K562 (cell line): ENCODE measurements around the gene MAGT1.
"Not testable (repeated sequence)": the region's sequence is repeated elsewhere in the genome, so short reads cannot be mapped to it uniquely, and the experiment has no call there.

Experiments
- EZH2 ChIP-seq: IDR thresholded peaks from 2 replicates; pipeline ENCODE4 v1.6.1; 2012; ENCODE audit warnings: low read depth, mild to moderate bottlenecking, inconsistent platforms, low read length, borderline replicate concordance
- FOXJ3 ChIP-seq: sonication (generic); formaldehyde crosslinking; IDR thresholded peaks from 2 replicates; pipeline ENCODE4 v1.4.0; 2020; ENCODE audit warnings: mild to moderate bottlenecking, missing genetic modification reagents
- FOXM1 ChIP-seq, 2 experiments: fragments of 450-650 bp in 1 of 2; sonication (generic) in 1 of 2; formaldehyde crosslinking in 1 of 2; IDR thresholded peaks; 2 replicates each; pipeline versions ENCODE4 v1.6.1 to v1.9.0; 2017 to 2022; ENCODE audit warnings: low read depth in 2 of 2, mild to moderate bottlenecking in 2 of 2, missing genetic modification reagents in 1 of 2, moderate library complexity in 1 of 2
- MEF2D ChIP-seq: conservative IDR thresholded peaks from 2 replicates; pipeline ENCODE4 v1.6.1; 2016; ENCODE audit warnings: low read depth, missing genetic modification characterization, missing compliant biosample characterization
- PCBP2 ChIP-seq: fragments of 200-400 bp; formaldehyde crosslinking; IDR thresholded peaks from 2 replicates; pipeline ENCODE4 v1.6.1; 2018; ENCODE audit warnings: low read length, low read depth, mild to moderate bottlenecking, moderate library complexity; ENCODE audit not compliant: poor library complexity, severe bottlenecking
- POLR2AphosphoS5 ChIP-seq: IDR thresholded peaks from 2 replicates; pipeline ENCODE4 v1.6.1; 2011; ENCODE audit warnings: mild to moderate bottlenecking, low read depth, low read length, moderate library complexity; ENCODE audit not compliant: control insufficient read depth, insufficient read depth
- ZBTB43 ChIP-seq: sonication (generic); formaldehyde crosslinking; IDR thresholded peaks from 2 replicates; pipeline ENCODE4 v1.8.0; 2023; ENCODE audit warnings: mild to moderate bottlenecking, missing genetic modification reagents
- TF ChIP-seq, protein P1 (sequence below), 3 experiments: IDR thresholded peaks in 2 of 3; conservative IDR thresholded peaks in 1 of 3; 2 replicates each; pipeline ENCODE4 v1.5.1; 2011 to 2012; ENCODE audit warnings: low read length in 3 of 3, mild to moderate bottlenecking in 3 of 3, control low read depth in 2 of 3, improper control_type of control experiment in 1 of 3, inconsistent platforms in 1 of 3, low read depth in 1 of 3, mixed read lengths in 1 of 3, moderate library complexity in 1 of 3; ENCODE audit not compliant: insufficient read depth in 2 of 3

DNA sequence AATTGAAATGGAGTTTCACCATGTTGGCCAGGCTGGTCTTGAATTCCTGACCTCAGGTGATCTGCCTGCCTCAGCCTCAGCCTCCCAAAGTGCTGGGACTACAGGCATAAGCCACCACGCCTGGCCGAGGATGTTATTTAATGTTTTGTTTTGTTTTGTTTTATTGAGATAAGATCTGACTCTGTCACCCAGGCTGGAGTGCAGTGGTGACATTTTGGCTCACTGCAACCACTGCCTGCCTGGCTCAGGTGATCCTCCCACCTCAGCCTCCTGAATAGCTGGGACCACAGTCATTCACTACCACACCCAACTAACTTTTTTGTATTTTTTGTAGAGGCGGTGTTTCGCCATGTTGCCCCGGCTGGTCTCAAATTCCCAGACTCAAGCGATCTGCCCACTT lies 49.8 kb upstream of the MAGT1 start:
- not testable (repeated sequence) for TF ChIP-seq FOXM1 (IDR thresholded peaks at IDR 0.05; ENCODE audit: low read depth); FOXM1 (CRISPR knock-in tag; IDR thresholded peaks at IDR 0.05; ENCODE audit: low read depth); MEF2D (tag); FOXJ3 (CRISPR knock-in tag); ZBTB43; EZH2; PCBP2; POLR2AphosphoS5
- TF ChIP-seq, protein P1, sequence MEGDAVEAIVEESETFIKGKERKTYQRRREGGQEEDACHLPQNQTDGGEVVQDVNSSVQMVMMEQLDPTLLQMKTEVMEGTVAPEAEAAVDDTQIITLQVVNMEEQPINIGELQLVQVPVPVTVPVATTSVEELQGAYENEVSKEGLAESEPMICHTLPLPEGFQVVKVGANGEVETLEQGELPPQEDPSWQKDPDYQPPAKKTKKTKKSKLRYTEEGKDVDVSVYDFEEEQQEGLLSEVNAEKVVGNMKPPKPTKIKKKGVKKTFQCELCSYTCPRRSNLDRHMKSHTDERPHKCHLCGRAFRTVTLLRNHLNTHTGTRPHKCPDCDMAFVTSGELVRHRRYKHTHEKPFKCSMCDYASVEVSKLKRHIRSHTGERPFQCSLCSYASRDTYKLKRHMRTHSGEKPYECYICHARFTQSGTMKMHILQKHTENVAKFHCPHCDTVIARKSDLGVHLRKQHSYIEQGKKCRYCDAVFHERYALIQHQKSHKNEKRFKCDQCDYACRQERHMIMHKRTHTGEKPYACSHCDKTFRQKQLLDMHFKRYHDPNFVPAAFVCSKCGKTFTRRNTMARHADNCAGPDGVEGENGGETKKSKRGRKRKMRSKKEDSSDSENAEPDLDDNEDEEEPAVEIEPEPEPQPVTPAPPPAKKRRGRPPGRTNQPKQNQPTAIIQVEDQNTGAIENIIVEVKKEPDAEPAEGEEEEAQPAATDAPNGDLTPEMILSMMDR (IDR thresholded peaks at IDR 0.05 in 2 of 3, conservative IDR thresholded peaks at IDR 0.05 in 1 of 3; ENCODE audit: insufficient read depth in 2 of 3, low read depth in 1 of 3, low read length in 3 of 3): not testable (repeated sequence)
